ENCODE measurements around the gene RBPMS2.

- no peak for TF ChIP-seq POLR2AphosphoS5 (IDR thresholded peaks at IDR 0.05; ENCODE audit: borderline replicate concordance, low read depth, low read length)
- TF ChIP-seq EZH2 (IDR thresholded peaks at IDR 0.05): no peak
- no peak for TF ChIP-seq FOXP2 (optimal IDR thresholded peaks at IDR 0.05; ENCODE audit: control extremely low read depth, extremely low read length, insufficient read depth)
Observed at GRCh38 chr15:64804619-64805018, 29.2 kb upstream of the RBPMS2 start.
